WTC11 (cell line): ENCODE data around the gene CORO6. TPM values are rescaled to one million over a fixed set of nuclear protein-coding genes. Genes with fewer than 3 reads are reported as not detected.

ENCODE experiments used
- ATAC-seq: fragments of 200-7000 bp; cut with Tn5 transposase; 2 replicates; pipeline ENCODE4 v1.10.0; 2021; ENCODE audit warnings: mild to moderate bottlenecking, moderate library complexity
- CTCF ChIA-PET: fragments of 300-600 bp; sonication (Branson Sonifier 250); formaldehyde crosslinking; loops from one replicate; lab custom pipeline; 2021; ENCODE audit warnings: antibody characterized with exemption; lab: Charles Lee
- POLR2A ChIA-PET: fragments of 350-600 bp; sonication (Branson Sonifier 250); formaldehyde crosslinking; loops from one replicate; lab custom pipeline; 2021; ENCODE audit warnings: antibody characterized with exemption; lab: Charles Lee
- DNase-seq: peaks from one replicate; pipeline ENCODE4 v3.0.0; 2021; ENCODE audit warnings: low spot score
- H3K27ac Mint-ChIP-seq: 2 replicates; pipeline ENCODE4 v1.8.0; 2021; ENCODE audit warnings: mixed read lengths
- H3K27me3 Mint-ChIP-seq: 2 replicates; pipeline ENCODE4 v1.8.0; 2021; ENCODE audit warnings: low read depth, mild to moderate bottlenecking, moderate library complexity, mixed read lengths
- H3K36me3 Mint-ChIP-seq: 2 replicates; pipeline ENCODE4 v1.8.0; 2021; ENCODE audit warnings: mixed read lengths
- H3K4me1 Mint-ChIP-seq: 2 replicates; pipeline ENCODE4 v1.8.0; 2022; ENCODE audit warnings: mixed read lengths
- H3K4me3 Mint-ChIP-seq: 2 replicates; pipeline ENCODE4 v1.8.0; 2021; ENCODE audit warnings: mild to moderate bottlenecking, moderate library complexity, mixed read lengths
- H3K9me3 Mint-ChIP-seq: 2 replicates; pipeline ENCODE4 v1.8.0; 2021; ENCODE audit warnings: mixed read lengths
- ESRRA ChIP-seq: sonication (generic); formaldehyde crosslinking; IDR thresholded peaks from 2 replicates; pipeline ENCODE4 v1.8.1; 2022; ENCODE audit warnings: mild to moderate bottlenecking, missing genetic modification reagents, borderline replicate concordance
- ETV6 ChIP-seq: sonication (generic); formaldehyde crosslinking; IDR thresholded peaks from 2 replicates; pipeline ENCODE4 v1.8.1; 2022; ENCODE audit warnings: mild to moderate bottlenecking, missing genetic modification reagents
- HMGA2 ChIP-seq: fragments of 250-450 bp; sonication (Bioruptor Pico); IDR thresholded peaks from 2 replicates; pipeline ENCODE4 v1.4.0; 2021; ENCODE audit warnings: mild to moderate bottlenecking, moderate library complexity
- JAZF1 ChIP-seq: fragments of 250-450 bp; sonication (Bioruptor Pico); IDR thresholded peaks from 2 replicates; pipeline ENCODE4 v1.9.0; 2021; ENCODE audit warnings: moderate library complexity, mild to moderate bottlenecking, inconsistent platforms
- KAT7 ChIP-seq: sonication (generic); formaldehyde crosslinking; IDR thresholded peaks from 2 replicates; pipeline ENCODE4 v1.8.1; 2023; ENCODE audit warnings: missing genetic modification reagents, mild to moderate bottlenecking, borderline replicate concordance
- NR2C2 ChIP-seq: sonication (generic); formaldehyde crosslinking; IDR thresholded peaks from 2 replicates; pipeline ENCODE4 v1.8.0; 2022; ENCODE audit warnings: mild to moderate bottlenecking, missing genetic modification reagents
- NR3C1 ChIP-seq: sonication (generic); formaldehyde crosslinking; conservative IDR thresholded peaks from 2 replicates; pipeline ENCODE4 v1.8.1; 2023; ENCODE audit warnings: low read depth, mild to moderate bottlenecking, missing genetic modification reagents
- SP1 ChIP-seq: sonication (generic); formaldehyde crosslinking; conservative IDR thresholded peaks from 2 replicates; pipeline ENCODE4 v1.8.1; 2022; ENCODE audit warnings: missing genetic modification reagents
- TP53 ChIP-seq: sonication (generic); formaldehyde crosslinking; IDR thresholded peaks from 2 replicates; pipeline ENCODE4 v1.8.1; 2023; ENCODE audit warnings: mild to moderate bottlenecking, missing genetic modification reagents
- USF2 ChIP-seq: sonication (generic); formaldehyde crosslinking; IDR thresholded peaks from 2 replicates; pipeline ENCODE4 v1.8.1; 2023; ENCODE audit warnings: mild to moderate bottlenecking, missing genetic modification reagents, moderate library complexity
- ZSCAN18 ChIP-seq: fragments of 250-450 bp; sonication (Bioruptor Pico); IDR thresholded peaks from 2 replicates; pipeline ENCODE4 v2.1.2; 2022; ENCODE audit warnings: mild to moderate bottlenecking, moderate library complexity
- total RNA-seq: library from RNA; stranded (reverse); gene quantifications from 3 replicates; pipeline ENCODE4 v1.2.3, GENCODE V29; 2021
- TF ChIP-seq, protein P1 (sequence below): fragments of 250-450 bp; sonication (Bioruptor Pico); IDR thresholded peaks from 2 replicates; pipeline ENCODE4 v1.9.0; 2021; ENCODE audit warnings: mild to moderate bottlenecking
- TF ChIP-seq, protein P2 (sequence below): sonication (generic); formaldehyde crosslinking; IDR thresholded peaks from 2 replicates; pipeline ENCODE4 v1.8.0; 2022; ENCODE audit warnings: mild to moderate bottlenecking, missing genetic modification reagents
- TF ChIP-seq, protein P3 (sequence below): sonication (generic); formaldehyde crosslinking; IDR thresholded peaks from 2 replicates; pipeline ENCODE4 v1.8.0; 2022; ENCODE audit warnings: mild to moderate bottlenecking, missing genetic modification reagents
- TF ChIP-seq, protein P4 (sequence below): sonication (generic); formaldehyde crosslinking; IDR thresholded peaks from 2 replicates; pipeline ENCODE4 v1.8.1; 2023; ENCODE audit warnings: mild to moderate bottlenecking, missing genetic modification reagents, borderline replicate concordance
- TF ChIP-seq, protein P5 (sequence below): sonication (generic); formaldehyde crosslinking; IDR thresholded peaks from 2 replicates; pipeline ENCODE4 v1.8.1; 2023; ENCODE audit warnings: mild to moderate bottlenecking, missing genetic modification reagents
- TF ChIP-seq, protein P6 (sequence below): sonication (generic); formaldehyde crosslinking; IDR thresholded peaks from 2 replicates; pipeline ENCODE4 v1.8.0; 2022; ENCODE audit warnings: missing genetic modification reagents

Gene CORO6
- total RNA-seq, 1 experiment from 2014 or later = 8.9 TPM

GRCh38 chr17:29665481-29665810 is 42.7 kb upstream of the CORO6 start (continued):
- TF ChIP-seq, protein P1, sequence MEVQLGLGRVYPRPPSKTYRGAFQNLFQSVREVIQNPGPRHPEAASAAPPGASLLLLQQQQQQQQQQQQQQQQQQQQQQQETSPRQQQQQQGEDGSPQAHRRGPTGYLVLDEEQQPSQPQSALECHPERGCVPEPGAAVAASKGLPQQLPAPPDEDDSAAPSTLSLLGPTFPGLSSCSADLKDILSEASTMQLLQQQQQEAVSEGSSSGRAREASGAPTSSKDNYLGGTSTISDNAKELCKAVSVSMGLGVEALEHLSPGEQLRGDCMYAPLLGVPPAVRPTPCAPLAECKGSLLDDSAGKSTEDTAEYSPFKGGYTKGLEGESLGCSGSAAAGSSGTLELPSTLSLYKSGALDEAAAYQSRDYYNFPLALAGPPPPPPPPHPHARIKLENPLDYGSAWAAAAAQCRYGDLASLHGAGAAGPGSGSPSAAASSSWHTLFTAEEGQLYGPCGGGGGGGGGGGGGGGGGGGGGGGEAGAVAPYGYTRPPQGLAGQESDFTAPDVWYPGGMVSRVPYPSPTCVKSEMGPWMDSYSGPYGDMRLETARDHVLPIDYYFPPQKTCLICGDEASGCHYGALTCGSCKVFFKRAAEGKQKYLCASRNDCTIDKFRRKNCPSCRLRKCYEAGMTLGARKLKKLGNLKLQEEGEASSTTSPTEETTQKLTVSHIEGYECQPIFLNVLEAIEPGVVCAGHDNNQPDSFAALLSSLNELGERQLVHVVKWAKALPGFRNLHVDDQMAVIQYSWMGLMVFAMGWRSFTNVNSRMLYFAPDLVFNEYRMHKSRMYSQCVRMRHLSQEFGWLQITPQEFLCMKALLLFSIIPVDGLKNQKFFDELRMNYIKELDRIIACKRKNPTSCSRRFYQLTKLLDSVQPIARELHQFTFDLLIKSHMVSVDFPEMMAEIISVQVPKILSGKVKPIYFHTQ (CRISPR knock-in tag) = no peak
- TF ChIP-seq, protein P2, sequence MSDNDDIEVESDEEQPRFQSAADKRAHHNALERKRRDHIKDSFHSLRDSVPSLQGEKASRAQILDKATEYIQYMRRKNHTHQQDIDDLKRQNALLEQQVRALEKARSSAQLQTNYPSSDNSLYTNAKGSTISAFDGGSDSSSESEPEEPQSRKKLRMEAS (CRISPR knock-in tag) = no peak
- no peak for TF ChIP-seq JAZF1 (CRISPR knock-in tag)
- no peak for TF ChIP-seq USF2 (CRISPR knock-in tag)
- TF ChIP-seq NR2C2 (CRISPR knock-in tag) = no peak
- TF ChIP-seq, protein P3, sequence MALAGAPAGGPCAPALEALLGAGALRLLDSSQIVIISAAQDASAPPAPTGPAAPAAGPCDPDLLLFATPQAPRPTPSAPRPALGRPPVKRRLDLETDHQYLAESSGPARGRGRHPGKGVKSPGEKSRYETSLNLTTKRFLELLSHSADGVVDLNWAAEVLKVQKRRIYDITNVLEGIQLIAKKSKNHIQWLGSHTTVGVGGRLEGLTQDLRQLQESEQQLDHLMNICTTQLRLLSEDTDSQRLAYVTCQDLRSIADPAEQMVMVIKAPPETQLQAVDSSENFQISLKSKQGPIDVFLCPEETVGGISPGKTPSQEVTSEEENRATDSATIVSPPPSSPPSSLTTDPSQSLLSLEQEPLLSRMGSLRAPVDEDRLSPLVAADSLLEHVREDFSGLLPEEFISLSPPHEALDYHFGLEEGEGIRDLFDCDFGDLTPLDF (CRISPR knock-in tag) = no peak
- no peak for TF ChIP-seq ZSCAN18 (CRISPR knock-in tag)
- TF ChIP-seq TP53 (CRISPR knock-in tag) = no peak
- no peak for TF ChIP-seq ESRRA (CRISPR knock-in tag)
- TF ChIP-seq HMGA2 (CRISPR knock-in tag) = no peak
- TF ChIP-seq, protein P4, sequence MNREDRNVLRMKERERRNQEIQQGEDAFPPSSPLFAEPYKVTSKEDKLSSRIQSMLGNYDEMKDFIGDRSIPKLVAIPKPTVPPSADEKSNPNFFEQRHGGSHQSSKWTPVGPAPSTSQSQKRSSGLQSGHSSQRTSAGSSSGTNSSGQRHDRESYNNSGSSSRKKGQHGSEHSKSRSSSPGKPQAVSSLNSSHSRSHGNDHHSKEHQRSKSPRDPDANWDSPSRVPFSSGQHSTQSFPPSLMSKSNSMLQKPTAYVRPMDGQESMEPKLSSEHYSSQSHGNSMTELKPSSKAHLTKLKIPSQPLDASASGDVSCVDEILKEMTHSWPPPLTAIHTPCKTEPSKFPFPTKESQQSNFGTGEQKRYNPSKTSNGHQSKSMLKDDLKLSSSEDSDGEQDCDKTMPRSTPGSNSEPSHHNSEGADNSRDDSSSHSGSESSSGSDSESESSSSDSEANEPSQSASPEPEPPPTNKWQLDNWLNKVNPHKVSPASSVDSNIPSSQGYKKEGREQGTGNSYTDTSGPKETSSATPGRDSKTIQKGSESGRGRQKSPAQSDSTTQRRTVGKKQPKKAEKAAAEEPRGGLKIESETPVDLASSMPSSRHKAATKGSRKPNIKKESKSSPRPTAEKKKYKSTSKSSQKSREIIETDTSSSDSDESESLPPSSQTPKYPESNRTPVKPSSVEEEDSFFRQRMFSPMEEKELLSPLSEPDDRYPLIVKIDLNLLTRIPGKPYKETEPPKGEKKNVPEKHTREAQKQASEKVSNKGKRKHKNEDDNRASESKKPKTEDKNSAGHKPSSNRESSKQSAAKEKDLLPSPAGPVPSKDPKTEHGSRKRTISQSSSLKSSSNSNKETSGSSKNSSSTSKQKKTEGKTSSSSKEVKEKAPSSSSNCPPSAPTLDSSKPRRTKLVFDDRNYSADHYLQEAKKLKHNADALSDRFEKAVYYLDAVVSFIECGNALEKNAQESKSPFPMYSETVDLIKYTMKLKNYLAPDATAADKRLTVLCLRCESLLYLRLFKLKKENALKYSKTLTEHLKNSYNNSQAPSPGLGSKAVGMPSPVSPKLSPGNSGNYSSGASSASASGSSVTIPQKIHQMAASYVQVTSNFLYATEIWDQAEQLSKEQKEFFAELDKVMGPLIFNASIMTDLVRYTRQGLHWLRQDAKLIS = no peak
- TF ChIP-seq, all 79 proteins: peak for 0

DNA sequence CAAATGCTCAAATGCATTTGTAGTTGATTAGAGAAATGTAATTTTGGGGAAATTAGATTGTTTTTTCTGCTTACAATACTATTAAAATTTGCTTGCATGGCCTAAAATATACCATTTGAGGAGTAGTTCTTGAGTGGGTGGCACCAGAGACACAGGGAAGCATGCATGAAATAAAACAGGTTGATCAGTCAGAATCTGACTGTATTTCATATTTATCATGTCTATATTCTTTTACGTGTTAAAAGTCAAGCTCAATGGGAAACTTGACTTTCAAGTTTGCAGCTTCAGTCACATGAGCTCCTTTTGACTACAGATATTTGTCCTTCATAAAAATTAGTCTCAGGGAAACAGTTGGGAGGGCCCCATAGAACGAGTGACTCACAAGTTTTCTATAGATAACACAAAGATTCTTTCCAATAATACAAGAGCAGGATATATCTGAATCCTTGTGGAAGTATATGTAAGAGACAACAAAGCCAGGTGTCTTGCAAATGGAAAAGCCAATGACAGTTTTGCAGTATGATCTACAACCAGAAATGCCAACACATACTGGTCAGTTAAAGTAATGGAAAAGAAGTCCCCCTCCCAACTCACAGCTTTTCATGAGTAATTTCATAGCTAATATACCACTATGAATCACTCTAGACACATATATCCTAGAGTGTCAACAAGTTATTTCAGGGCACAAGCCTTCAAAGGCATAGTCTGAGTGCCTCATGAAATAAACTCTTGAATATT is 42.2 kb upstream of the CORO6 start:
- Mint-ChIP-seq H3K9me3 (no peaks in the 10 kb centered on the region), H3K4me1 (peaks cover 11% of the 10 kb centered on the region), H3K36me3 (peaks cover 6% of the 10 kb centered on the region; the same call in 1 of the 2 replicates), H3K27ac (no peak overlapping the region), H3K4me3 (no peak overlapping the region), H3K27me3 (no peaks in the 10 kb centered on the region)
- TF ChIP-seq SP1 (CRISPR knock-in tag) (no peak), NR3C1 (no peak), ETV6 (CRISPR knock-in tag) (no peak), KAT7 (CRISPR knock-in tag) (no peak)
- TF ChIP-seq, protein P5, sequence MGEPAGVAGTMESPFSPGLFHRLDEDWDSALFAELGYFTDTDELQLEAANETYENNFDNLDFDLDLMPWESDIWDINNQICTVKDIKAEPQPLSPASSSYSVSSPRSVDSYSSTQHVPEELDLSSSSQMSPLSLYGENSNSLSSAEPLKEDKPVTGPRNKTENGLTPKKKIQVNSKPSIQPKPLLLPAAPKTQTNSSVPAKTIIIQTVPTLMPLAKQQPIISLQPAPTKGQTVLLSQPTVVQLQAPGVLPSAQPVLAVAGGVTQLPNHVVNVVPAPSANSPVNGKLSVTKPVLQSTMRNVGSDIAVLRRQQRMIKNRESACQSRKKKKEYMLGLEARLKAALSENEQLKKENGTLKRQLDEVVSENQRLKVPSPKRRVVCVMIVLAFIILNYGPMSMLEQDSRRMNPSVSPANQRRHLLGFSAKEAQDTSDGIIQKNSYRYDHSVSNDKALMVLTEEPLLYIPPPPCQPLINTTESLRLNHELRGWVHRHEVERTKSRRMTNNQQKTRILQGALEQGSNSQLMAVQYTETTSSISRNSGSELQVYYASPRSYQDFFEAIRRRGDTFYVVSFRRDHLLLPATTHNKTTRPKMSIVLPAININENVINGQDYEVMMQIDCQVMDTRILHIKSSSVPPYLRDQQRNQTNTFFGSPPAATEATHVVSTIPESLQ = no peak
- TF ChIP-seq, protein P6, sequence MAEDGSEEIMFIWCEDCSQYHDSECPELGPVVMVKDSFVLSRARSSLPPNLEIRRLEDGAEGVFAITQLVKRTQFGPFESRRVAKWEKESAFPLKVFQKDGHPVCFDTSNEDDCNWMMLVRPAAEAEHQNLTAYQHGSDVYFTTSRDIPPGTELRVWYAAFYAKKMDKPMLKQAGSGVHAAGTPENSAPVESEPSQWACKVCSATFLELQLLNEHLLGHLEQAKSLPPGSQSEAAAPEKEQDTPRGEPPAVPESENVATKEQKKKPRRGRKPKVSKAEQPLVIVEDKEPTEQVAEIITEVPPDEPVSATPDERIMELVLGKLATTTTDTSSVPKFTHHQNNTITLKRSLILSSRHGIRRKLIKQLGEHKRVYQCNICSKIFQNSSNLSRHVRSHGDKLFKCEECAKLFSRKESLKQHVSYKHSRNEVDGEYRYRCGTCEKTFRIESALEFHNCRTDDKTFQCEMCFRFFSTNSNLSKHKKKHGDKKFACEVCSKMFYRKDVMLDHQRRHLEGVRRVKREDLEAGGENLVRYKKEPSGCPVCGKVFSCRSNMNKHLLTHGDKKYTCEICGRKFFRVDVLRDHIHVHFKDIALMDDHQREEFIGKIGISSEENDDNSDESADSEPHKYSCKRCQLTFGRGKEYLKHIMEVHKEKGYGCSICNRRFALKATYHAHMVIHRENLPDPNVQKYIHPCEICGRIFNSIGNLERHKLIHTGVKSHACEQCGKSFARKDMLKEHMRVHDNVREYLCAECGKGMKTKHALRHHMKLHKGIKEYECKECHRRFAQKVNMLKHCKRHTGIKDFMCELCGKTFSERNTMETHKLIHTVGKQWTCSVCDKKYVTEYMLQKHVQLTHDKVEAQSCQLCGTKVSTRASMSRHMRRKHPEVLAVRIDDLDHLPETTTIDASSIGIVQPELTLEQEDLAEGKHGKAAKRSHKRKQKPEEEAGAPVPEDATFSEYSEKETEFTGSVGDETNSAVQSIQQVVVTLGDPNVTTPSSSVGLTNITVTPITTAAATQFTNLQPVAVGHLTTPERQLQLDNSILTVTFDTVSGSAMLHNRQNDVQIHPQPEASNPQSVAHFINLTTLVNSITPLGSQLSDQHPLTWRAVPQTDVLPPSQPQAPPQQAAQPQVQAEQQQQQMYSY (CRISPR knock-in tag) = no peak
- CTCF ChIA-PET = interaction anchor here (2.6 kb wide), 1 partner anchor 25 kb away, joined by 12 read pairs; no protein-coding TSS in a partner anchor
- DNase-seq (no peak), ATAC-seq (no peak)
- POLR2A ChIA-PET = no interaction called here
